ENCODE data around the gene KY. TPM values are rescaled to one million over a fixed set of nuclear protein-coding genes. Genes with fewer than 3 reads are reported as not detected.

Gene KY
- total and polyA plus RNA-seq, 9 of the 15 experiments (the other 6 are each of a cell fraction or from before 2014, with no cell fraction given): not detected

GRCh38 chr3:134627831-134628230, 23.0 kb downstream of the KY start:
- ATAC-seq (no peak), DNase-seq (ENCODE audit: extremely low read depth in 1 of 4, low spot score in 3 of 4) (no peak), FAIRE-seq (no peak)
- Histone ChIP-seq H3K36me3 (ENCODE audit: control insufficient read depth, insufficient read depth, low read length) (no peaks in the 10 kb centered on the region), H3K9me1 (ENCODE audit: control insufficient read depth, insufficient read depth, low read length) (no peaks in the 10 kb centered on the region), H2AFZ (ENCODE audit: low read depth, low read length) (no peak overlapping the region), H3K4me3 (no peak overlapping the region), H3K79me2 (ENCODE audit: control insufficient read depth, insufficient read depth, low read length) (no peaks in the 10 kb centered on the region), H3K4me2 (ENCODE audit: insufficient read depth, low read length) (no peak overlapping the region), H3K4me1 (replicated peaks in 1 of 2; ENCODE audit: control insufficient read depth in 2 of 2, insufficient read depth in 2 of 2, low read length in 2 of 2) (no peaks in the 10 kb centered on the region), H3K27ac (ENCODE audit: extremely low read depth, low read depth, low read length) (no peak overlapping the region), H3K9ac (ENCODE audit: insufficient read depth in 1 of 2, low read depth in 2 of 2, low read length in 2 of 2) (no peak overlapping the region), H4K20me1 (replicated peaks; ENCODE audit: control insufficient read depth, insufficient read depth, low read length) (no peaks in the 10 kb centered on the region), H3K27me3 (ENCODE audit: control insufficient read depth in 2 of 2, insufficient read depth in 2 of 2, low read length in 2 of 2) (no peaks in the 10 kb centered on the region), H3K9me3 (replicated peaks; ENCODE audit: control insufficient read depth, insufficient read depth, low read depth, low read length) (no peaks in the 10 kb centered on the region)
- WGBS (ENCODE audit: insufficient coverage, low coverage, missing lambda C conversion rate): 0% methylated on average over 1 of the region's 1 CpG
- in situ Hi-C loops (cut with MboI): no loop called here
- BruUV-seq (replicated peaks): no TSS peak
- TF ChIP-seq POLR2AphosphoS5 (IDR thresholded peaks at IDR 0.05; ENCODE audit: control insufficient read depth, insufficient read depth, low read depth, low read length) (no peak), ZNF699 (CRISPR knock-in tag; IDR thresholded peaks at IDR 0.05; ENCODE audit: insufficient replicate concordance) (no peak), ZBTB40 (IDR thresholded peaks at IDR 0.05) (no peak), ZBTB40 (CRISPR knock-in tag; IDR thresholded peaks at IDR 0.05) (no peak), ELF1 (tag; IDR thresholded peaks at IDR 0.05) (peak; percentile 43; the same call in 1 of the 2 replicates), MEF2D (tag; conservative IDR thresholded peaks at IDR 0.05; ENCODE audit: low read depth) (no peak), NR2C1 (IDR thresholded peaks at IDR 0.05) (no peak), NR2C1 (tag; IDR thresholded peaks at IDR 0.05) (no peak)
- ChIA-PET CTCF (ENCODE audit: low intra/inter-chr PET ratio) (no interaction called here), POLR2A (no interaction called here)
- intact Hi-C loops (cut with micrococcal nuclease): no loop called here

Data from K562 (cell line).